ENCODE measurements around the gene FBXL7.

The FBXL7 gene

GRCh38 chr5:15577831-15578230, 77.9 kb downstream of the FBXL7 start:
- Histone ChIP-seq H4K20me1 (ENCODE audit: low read depth, low read length) (no peaks in the 10 kb centered on the region), H3K27ac (ENCODE audit: low read depth, low read length) (no peak overlapping the region), H3K9ac (ENCODE audit: low read length) (no peak overlapping the region), H3F3A (ENCODE audit: insufficient read depth) (no peaks in the 10 kb centered on the region), H3K79me2 (ENCODE audit: insufficient read depth, low read length) (no peaks in the 10 kb centered on the region), H3K36me3 (ENCODE audit: low read length) (no peaks in the 10 kb centered on the region), H2AFZ (ENCODE audit: low read depth, low read length, severe bottlenecking) (no peak overlapping the region), H3K9me2 (replicated peaks; ENCODE audit: insufficient read depth, low read length) (no peaks in the 10 kb centered on the region; the same call in 1 of the 2 replicates), H3K4me3 (ENCODE audit: insufficient read depth, low read length, poor library complexity, severe bottlenecking) (no peak overlapping the region), H3K9me3 (ENCODE audit: insufficient read depth, low read length) (no peaks in the 10 kb centered on the region), H3K4me2 (ENCODE audit: low read depth, low read length, poor library complexity, severe bottlenecking) (no peak overlapping the region), H3K27me3 (ENCODE audit: low read length) (no peaks in the 10 kb centered on the region)
- TF ChIP-seq EZH2phosphoT487 (conservative IDR thresholded peaks at IDR 0.05; ENCODE audit: low read length) (no peak), CTCF (IDR thresholded peaks at IDR 0.05; ENCODE audit: insufficient read depth, low read length, poor library complexity, severe bottlenecking) (no peak)

DNA sequence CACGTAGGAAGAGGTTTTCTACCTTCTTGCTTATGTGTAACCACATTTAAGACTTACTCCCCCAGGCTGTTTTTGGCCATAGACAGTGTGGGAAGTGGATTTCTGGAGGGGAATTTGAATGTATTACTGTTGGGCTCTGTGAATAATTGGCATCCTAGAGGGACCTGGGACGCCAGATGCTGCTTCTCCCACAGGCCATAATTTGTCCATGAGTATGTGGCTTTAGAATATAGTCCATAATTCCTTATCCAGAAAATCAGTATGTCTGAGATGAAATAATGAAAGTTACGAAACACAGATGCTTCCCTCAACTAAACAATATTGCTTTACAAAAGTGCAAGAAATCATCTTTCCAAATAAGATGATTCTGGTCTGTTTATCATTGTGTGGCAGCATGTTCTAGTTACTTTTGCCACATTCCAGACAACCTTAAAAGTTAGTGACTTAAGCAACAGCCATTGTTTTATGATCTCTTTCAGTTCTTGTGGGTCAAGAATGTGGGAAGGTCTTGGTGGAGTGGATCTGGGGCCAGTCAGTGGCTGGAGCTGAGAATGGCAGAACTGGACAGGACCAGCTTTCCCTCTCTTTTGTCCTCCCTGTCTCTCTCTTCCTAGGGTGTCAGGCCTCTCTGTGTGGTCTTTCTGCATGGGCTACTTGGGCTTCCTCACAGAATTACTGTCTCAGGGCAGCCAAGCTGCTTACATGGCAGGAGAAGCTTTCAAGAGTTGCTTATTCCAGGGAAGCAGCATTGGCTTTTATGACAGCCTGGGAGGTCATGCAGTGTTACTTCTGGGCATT, 79.4 kb downstream of the FBXL7 start:
- Histone ChIP-seq H3K27ac (ENCODE audit: low read depth, low read length) (no peak overlapping the region), H4K20me1 (ENCODE audit: low read depth, low read length) (no peaks in the 10 kb centered on the region), H3K9ac (ENCODE audit: low read length) (no peak overlapping the region), H2AFZ (ENCODE audit: low read depth, low read length, severe bottlenecking) (no peak overlapping the region), H3K4me3 (ENCODE audit: insufficient read depth, low read length, poor library complexity, severe bottlenecking) (no peak overlapping the region), H3F3A (ENCODE audit: insufficient read depth) (no peaks in the 10 kb centered on the region), H3K79me2 (ENCODE audit: insufficient read depth, low read length) (no peaks in the 10 kb centered on the region), H3K4me2 (ENCODE audit: low read depth, low read length, poor library complexity, severe bottlenecking) (no peak overlapping the region), H3K27me3 (ENCODE audit: low read length) (no peaks in the 10 kb centered on the region), H3K9me3 (ENCODE audit: insufficient read depth, low read length) (no peaks in the 10 kb centered on the region), H3K36me3 (ENCODE audit: low read length) (no peaks in the 10 kb centered on the region), H3K9me2 (replicated peaks; ENCODE audit: insufficient read depth, low read length) (no peaks in the 10 kb centered on the region)
- no peak for TF ChIP-seq CTCF (IDR thresholded peaks at IDR 0.05; ENCODE audit: insufficient read depth, low read length, poor library complexity, severe bottlenecking)
- no peak for TF ChIP-seq EZH2phosphoT487 (conservative IDR thresholded peaks at IDR 0.05; ENCODE audit: low read length)

- Histone ChIP-seq H3K36me3 (ENCODE audit: low read length) (no peaks in the 10 kb centered on the region), H2AFZ (ENCODE audit: low read depth, low read length, severe bottlenecking) (no peak overlapping the region), H4K20me1 (ENCODE audit: low read depth, low read length) (no peaks in the 10 kb centered on the region)
These were observed 84.5 kb downstream of the FBXL7 start for GRCh38 chr5:15584528-15584927.

More at GRCh38 chr5:15584528-15584927, 84.5 kb downstream of the FBXL7 start:
- no peaks in the 10 kb centered on the region for H3K27me3 ChIP-seq (ENCODE audit: low read length)
- H3F3A ChIP-seq (ENCODE audit: insufficient read depth): no peaks in the 10 kb centered on the region
- H3K9me3 ChIP-seq (ENCODE audit: insufficient read depth, low read length): no peaks in the 10 kb centered on the region
- no peaks in the 10 kb centered on the region for H3K79me2 ChIP-seq (ENCODE audit: insufficient read depth, low read length)
- H3K27ac ChIP-seq (ENCODE audit: low read depth, low read length): no peak overlapping the region
- no peak for TF ChIP-seq EZH2phosphoT487 (conservative IDR thresholded peaks at IDR 0.05; ENCODE audit: low read length)
- TF ChIP-seq CTCF (IDR thresholded peaks at IDR 0.05; ENCODE audit: insufficient read depth, low read length, poor library complexity, severe bottlenecking): no peak
- H3K4me2 ChIP-seq (ENCODE audit: low read depth, low read length, poor library complexity, severe bottlenecking): no peak overlapping the region
- no peak overlapping the region for H3K4me3 ChIP-seq (ENCODE audit: insufficient read depth, low read length, poor library complexity, severe bottlenecking)
- H3K9ac ChIP-seq (ENCODE audit: low read length): no peak overlapping the region
- H3K9me2 ChIP-seq (replicated peaks; ENCODE audit: insufficient read depth, low read length): peaks cover 3% of the 10 kb centered on the region; the same call in 1 of the 2 replicates
